ENCODE results near the gene BNIP3. TPM values are rescaled to one million over a fixed set of nuclear protein-coding genes. Genes with fewer than 3 reads are reported as not detected.

BNIP3 gene
- total RNA-seq, result 141 and 278 TPM in 2 replicates

GRCh38 chr10:131981429-131982184, at the start of gene BNIP3:
Gene BNIP3 (minus strand): TSS chr10:131981923. CDS start chr10:131981806, 117 bp downstream.
- DNase-seq (ENCODE audit: low read depth), result peak; percentile 66

- no peak for DNase-seq (ENCODE audit: low read depth)
Measured at GRCh38 chr10:132030898-132031463, 49.3 kb upstream of the BNIP3 start.

- DNase-seq (ENCODE audit: low read depth), result no peak
Measured at GRCh38 chr10:132028706-132029105, 47.0 kb upstream of the BNIP3 start.

- peak; percentile 7 for DNase-seq (ENCODE audit: low read depth)
Measured at GRCh38 chr10:132027423-132027983, 45.8 kb upstream of the BNIP3 start.

- DNase-seq (ENCODE audit: low read depth), result peak; percentile 49
Measured at GRCh38 chr10:132023092-132023811, 41.5 kb upstream of the BNIP3 start.

GRCh38 chr10:132022241-132022640, 40.5 kb upstream of the BNIP3 start:
- DNase-seq (ENCODE audit: low read depth), result no peak

- no peak for DNase-seq (ENCODE audit: low read depth)
Measured at GRCh38 chr10:132021504-132022143, 39.9 kb upstream of the BNIP3 start.

- no peak for DNase-seq (ENCODE audit: low read depth)
Measured at GRCh38 chr10:132021046-132021445, 39.3 kb upstream of the BNIP3 start.

- DNase-seq (ENCODE audit: low read depth), result no peak
Measured at GRCh38 chr10:132020456-132020855, 38.7 kb upstream of the BNIP3 start.

GRCh38 chr10:132019366-132019765, 37.6 kb upstream of the BNIP3 start:
- DNase-seq (ENCODE audit: low read depth), result no peak

- DNase-seq (ENCODE audit: low read depth), result no peak
Measured at GRCh38 chr10:132018446-132018845, 36.7 kb upstream of the BNIP3 start.

- no peak for DNase-seq (ENCODE audit: low read depth)
Measured at GRCh38 chr10:132016514-132016913, 34.8 kb upstream of the BNIP3 start.

GRCh38 chr10:132011445-132011844, 29.7 kb upstream of the BNIP3 start:
- no peak for DNase-seq (ENCODE audit: low read depth)

GRCh38 chr10:132011024-132011423, 29.3 kb upstream of the BNIP3 start:
- no peak for DNase-seq (ENCODE audit: low read depth)

- no peak for DNase-seq (ENCODE audit: low read depth)
Measured at GRCh38 chr10:132010483-132010882, 28.8 kb upstream of the BNIP3 start.

GRCh38 chr10:132009575-132009974, 27.9 kb upstream of the BNIP3 start:
- DNase-seq (ENCODE audit: low read depth), result no peak

- DNase-seq (ENCODE audit: low read depth), result no peak
Measured at GRCh38 chr10:132007681-132008080, 26.0 kb upstream of the BNIP3 start.

- no peak for DNase-seq (ENCODE audit: low read depth)
Measured at GRCh38 chr10:132006966-132007365, 25.2 kb upstream of the BNIP3 start.

- DNase-seq (ENCODE audit: low read depth), result no peak
Measured at GRCh38 chr10:132005147-132005546, 23.4 kb upstream of the BNIP3 start.

GRCh38 chr10:132004052-132004451, 22.3 kb upstream of the BNIP3 start:
- no peak for DNase-seq (ENCODE audit: low read depth)

- no peak for DNase-seq (ENCODE audit: low read depth)
Measured at GRCh38 chr10:132003282-132003924, 21.7 kb upstream of the BNIP3 start.

GRCh38 chr10:132002004-132002403, 20.3 kb upstream of the BNIP3 start:
- DNase-seq (ENCODE audit: low read depth), result no peak

All from renal cortical epithelial cell (primary cell).